ENCODE results near the gene FRMD8. TPM values are rescaled to one million over a fixed set of nuclear protein-coding genes. Genes with fewer than 3 reads are reported as not detected.

FRMD8 gene
- total and polyA plus RNA-seq, 4 donors, result 2.8 to 22.8 (median 15.0) TPM

- TF ChIP-seq MAX (IDR thresholded peaks at IDR 0.05), result peak; percentile 55
Measured at GRCh38 chr11:65426839-65427690, 40.6 kb downstream of the FRMD8 start (continued).

GRCh38 chr11:65427691-65428577, 41.5 kb downstream of the FRMD8 start:
- Histone ChIP-seq H3K9me3 (ENCODE audit: control insufficient read depth in 4 of 4, low read length in 3 of 4) (no peaks in the 10 kb centered on the region), H3K4me3 (ENCODE audit: low read depth in 1 of 3, low read length in 3 of 3) (peak overlapping the region in 2 of 3 donors; percentile 10 to 73), H3K27ac (ENCODE audit: low read depth in 1 of 2, low read length in 2 of 2) (peak overlapping the region; percentile 99 to 100), H3K9ac (ENCODE audit: low read depth in 1 of 2, low read length in 2 of 2) (peak overlapping the region in 1 of 2 donors; percentile 100), H3K36me3 (ENCODE audit: control insufficient read depth in 4 of 4, insufficient read depth in 3 of 4, low read depth in 1 of 4, low read length in 3 of 4) (peaks cover 0 to 5% (median 0%) of the 10 kb centered on the region in 4 donors), H3K4me1 (ENCODE audit: control insufficient read depth in 4 of 4, insufficient read depth in 4 of 4, low read length in 3 of 4) (peaks cover 0 to 31% (median 14%) of the 10 kb centered on the region in 4 donors), H3K27me3 (ENCODE audit: control insufficient read depth in 4 of 4, insufficient read depth in 4 of 4, low read length in 3 of 4) (no peaks in the 10 kb centered on the region)
- DNase-seq (ENCODE audit: low spot score), result no peak
- TF ChIP-seq TAF1 (conservative IDR thresholded peaks at IDR 0.05) (peak; percentile 45), EGR1 (IDR thresholded peaks at IDR 0.05; ENCODE audit: low read depth in 2 of 2) (no peak), GABPA (IDR thresholded peaks at IDR 0.05 in 1 of 2, conservative IDR thresholded peaks at IDR 0.05 in 1 of 2) (no peak), CTCF (IDR thresholded peaks at IDR 0.05; ENCODE audit: low read depth, low read length, missing input control) (no peak), SP1 (IDR thresholded peaks at IDR 0.05) (no peak), RXRA (IDR thresholded peaks at IDR 0.05) (no peak), REST (IDR thresholded peaks at IDR 0.05) (peak; percentile 6), RAD21 (IDR thresholded peaks at IDR 0.05) (no peak), NR2F2 (IDR thresholded peaks at IDR 0.05) (peak; percentile 44), FOXA2 (IDR thresholded peaks at IDR 0.05) (peak; percentile 18), HNF4G (IDR thresholded peaks at IDR 0.05) (peak; percentile 7), HNF4A (conservative IDR thresholded peaks at IDR 0.05) (no peak), ZBTB33 (IDR thresholded peaks at IDR 0.05) (no peak), YY1 (IDR thresholded peaks at IDR 0.05) (no peak), JUND (IDR thresholded peaks at IDR 0.05) (peak; percentile 21 to 78), ATF3 (IDR thresholded peaks at IDR 0.05) (no peak), MAX (IDR thresholded peaks at IDR 0.05) (no peak), FOXA1 (IDR thresholded peaks at IDR 0.05) (no peak)
- 8% methylated on average over 11 of the region's 11 CpGs for WGBS
